Adipocyte (in vitro differentiated cells): Measurements from ENCODE around the gene PNPLA7.
"Not testable (repeated sequence)": the region's sequence is repeated elsewhere in the genome, so short reads cannot be mapped to it uniquely, and the experiment has no call there.

Source experiments
- DNase-seq: peaks from one replicate; pipeline ENCODE4 v3.0.0-alpha.2; 2015; ENCODE audit warnings: low read depth
- H3K27me3 ChIP-seq: replicated peaks from 2 replicates; pipeline ENCODE4 v1.7.0; 2013; ENCODE audit warnings: mild to moderate bottlenecking, low read length, moderate library complexity; ENCODE audit not compliant: control insufficient read depth, insufficient read depth
- H3K36me3 ChIP-seq: 2 replicates; pipeline ENCODE4 v1.7.0; 2013; ENCODE audit warnings: low read length, mild to moderate bottlenecking, moderate library complexity; ENCODE audit not compliant: control insufficient read depth, insufficient read depth, severe bottlenecking
- H3K4me1 ChIP-seq: 2 replicates; pipeline ENCODE4 v1.7.0; 2013; ENCODE audit warnings: mild to moderate bottlenecking, low read length, moderate library complexity; ENCODE audit not compliant: control insufficient read depth, insufficient read depth
- H3K4me3 ChIP-seq: 2 replicates; pipeline ENCODE4 v1.7.0; 2013; ENCODE audit warnings: mild to moderate bottlenecking, low read length, moderate library complexity
- H3K9ac ChIP-seq: 2 replicates; pipeline ENCODE4 v1.7.0; 2013; ENCODE audit warnings: mild to moderate bottlenecking, low read length, moderate library complexity
- H3K9me3 ChIP-seq: 2 replicates; pipeline ENCODE4 v1.7.0; 2013; ENCODE audit warnings: mild to moderate bottlenecking, low read length, moderate library complexity; ENCODE audit not compliant: control insufficient read depth

PNPLA7 gene

DNA sequence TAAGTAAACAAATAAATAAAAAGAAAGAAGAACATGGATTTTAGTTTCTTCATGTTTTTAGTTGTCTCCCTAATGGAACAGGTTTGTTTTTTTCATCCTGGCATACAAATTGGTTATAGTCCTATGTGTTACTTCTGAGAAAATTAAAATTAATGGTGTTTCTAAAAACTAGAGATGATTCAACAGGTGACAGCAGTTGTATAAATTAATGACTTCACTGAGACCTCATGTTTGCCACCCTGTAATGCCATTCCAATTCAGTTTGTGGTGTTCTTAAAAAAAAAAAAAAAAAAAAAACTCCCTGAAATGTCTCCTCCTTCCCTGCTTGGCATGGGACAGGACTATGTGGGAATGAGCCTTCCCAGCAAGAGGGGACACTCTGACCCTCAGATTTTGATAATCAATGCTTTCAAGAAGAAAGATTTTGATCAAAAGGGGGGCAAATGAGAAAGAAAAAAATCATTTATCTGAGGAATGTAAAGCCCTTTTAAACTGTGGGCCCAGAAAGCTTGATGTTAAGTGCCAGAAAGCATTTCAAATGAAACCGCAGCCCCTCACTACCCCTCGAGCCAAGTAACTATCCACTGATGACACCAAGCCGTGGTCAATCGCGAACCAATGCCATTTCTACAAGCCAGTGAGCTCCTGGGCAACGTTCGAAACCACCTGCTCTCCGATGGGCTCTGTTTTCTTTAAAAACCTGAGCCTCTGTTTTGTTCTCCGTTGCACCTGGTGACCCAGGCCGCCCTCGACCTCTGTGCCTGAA, 128.2 kb downstream of the PNPLA7 start:
- DNase-seq = peak; percentile 31
- peak overlapping the region; percentile 87 for H3K9ac ChIP-seq
- H3K27me3 ChIP-seq = no peaks in the 10 kb centered on the region
- no peaks in the 10 kb centered on the region for H3K36me3 ChIP-seq
- peak overlapping the region; percentile 90 for H3K4me3 ChIP-seq
- peaks cover 28% of the 10 kb centered on the region for H3K4me1 ChIP-seq
- no peaks in the 10 kb centered on the region for H3K9me3 ChIP-seq

DNA sequence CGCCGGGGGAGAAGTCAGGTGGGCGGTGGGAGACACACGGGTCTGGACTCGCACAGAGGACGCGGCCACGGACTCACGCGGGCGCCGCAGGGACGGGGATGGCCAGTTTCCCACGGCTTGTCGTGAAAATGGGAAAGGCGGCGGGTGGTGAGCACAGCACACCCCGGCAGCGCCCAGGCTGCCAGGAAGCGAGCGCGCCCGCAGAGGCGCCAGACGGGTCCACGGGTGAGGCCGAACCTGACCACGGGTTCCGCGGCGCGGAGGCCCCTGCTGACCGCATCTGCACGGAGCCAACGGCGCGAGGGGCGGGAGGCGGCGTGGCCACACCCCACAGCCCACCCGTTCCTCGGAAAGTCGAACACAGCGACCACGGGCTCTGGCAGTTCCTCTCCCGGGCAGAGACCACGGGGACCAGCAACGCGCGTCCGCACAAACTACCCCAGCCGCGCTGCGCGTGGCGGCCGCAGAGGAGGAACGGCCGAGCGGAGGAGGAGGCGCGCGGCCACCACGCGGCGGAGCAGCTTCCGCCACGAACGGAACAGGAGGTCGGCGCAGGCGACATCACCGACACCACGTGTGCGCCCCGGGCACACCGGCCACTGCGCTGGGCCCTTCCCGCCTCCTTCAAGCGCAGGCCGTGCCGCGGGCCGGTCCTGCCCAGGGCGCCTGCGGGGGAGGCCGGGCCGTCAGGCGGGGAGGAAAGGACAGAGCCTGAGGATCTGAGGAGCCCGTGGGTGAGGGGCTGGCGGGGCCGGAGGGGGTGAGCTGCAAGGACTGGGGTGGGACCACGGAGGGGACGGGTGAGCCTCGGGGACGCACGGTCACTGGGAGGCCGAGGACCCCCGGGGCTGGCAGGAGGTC, 132.8 kb downstream of the PNPLA7 start:
- H3K4me3 ChIP-seq = peak overlapping the region; percentile 66
- peaks cover 13% of the 10 kb centered on the region for H3K4me1 ChIP-seq
- no peak for DNase-seq
- no peaks in the 10 kb centered on the region for H3K27me3 ChIP-seq
- no peaks in the 10 kb centered on the region for H3K36me3 ChIP-seq
- H3K9me3 ChIP-seq = no peaks in the 10 kb centered on the region
- peak overlapping the region; percentile 64 for H3K9ac ChIP-seq

DNA sequence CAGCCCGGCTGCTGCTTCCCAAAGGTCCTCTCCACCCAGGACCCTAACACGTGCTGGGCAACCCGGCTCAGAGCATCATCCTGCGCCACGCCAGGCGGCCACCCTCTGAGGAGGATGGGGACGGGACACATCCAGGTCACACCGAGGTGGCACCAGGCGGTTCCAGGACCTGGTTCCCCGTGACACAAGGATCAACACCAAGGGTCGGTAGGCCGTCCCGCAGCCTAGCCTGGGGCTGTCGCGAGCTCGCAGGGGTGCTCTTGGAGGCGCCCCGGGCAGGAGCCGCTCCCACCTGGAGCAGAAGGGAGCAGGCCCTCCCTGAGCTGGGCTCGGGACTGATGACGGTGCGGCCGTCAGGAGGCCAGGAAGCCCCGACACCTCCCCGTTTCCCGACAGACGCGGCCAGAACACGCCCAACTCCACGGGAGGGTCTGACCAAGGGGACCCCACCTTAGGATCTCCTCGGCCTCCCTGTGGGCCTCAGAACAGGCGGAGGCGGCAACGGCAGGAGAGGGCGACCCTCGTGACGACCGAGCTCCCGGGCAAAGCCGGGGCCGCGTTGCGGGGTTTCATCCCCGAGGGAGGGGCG, 133.5 kb downstream of the PNPLA7 start:
- no peaks in the 10 kb centered on the region for H3K27me3 ChIP-seq
- DNase-seq = no peak

DNA sequence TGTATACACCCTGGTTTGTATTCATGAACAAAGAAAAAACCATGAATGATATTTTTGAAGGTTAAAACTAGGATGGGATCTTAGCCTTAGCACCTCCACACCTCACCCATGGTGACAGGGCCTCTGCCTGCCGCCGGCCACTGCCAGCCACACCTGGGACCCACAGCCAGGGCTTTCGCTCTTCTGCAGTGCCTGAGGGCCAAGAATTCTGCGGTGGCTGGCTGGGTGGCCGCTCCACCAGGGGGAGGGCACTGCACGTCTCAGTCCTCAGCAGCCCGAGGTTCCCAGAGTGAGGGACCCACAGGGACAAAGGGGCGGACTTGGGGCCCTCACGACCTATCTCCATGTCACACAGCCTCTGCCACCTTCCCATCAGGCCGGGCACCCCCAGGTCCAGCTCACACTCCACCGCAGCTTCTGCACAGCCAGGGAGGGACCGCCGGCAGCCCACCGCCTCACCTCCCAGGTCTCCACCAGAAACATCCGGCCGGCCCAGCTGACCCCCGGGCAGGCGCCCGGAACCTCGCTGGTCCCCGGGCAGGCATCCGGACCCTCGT, 134.1 kb downstream of the PNPLA7 start:
- H3K9ac ChIP-seq = no peak overlapping the region
- DNase-seq = no peak
- H3K36me3 ChIP-seq = no peaks in the 10 kb centered on the region
- H3K9me3 ChIP-seq = no peaks in the 10 kb centered on the region
- H3K4me1 ChIP-seq = peaks cover 13% of the 10 kb centered on the region
- no peaks in the 10 kb centered on the region for H3K27me3 ChIP-seq
- no peak overlapping the region for H3K4me3 ChIP-seq

More for the DNA sequence above, 133.5 kb downstream of the PNPLA7 start:
- peak overlapping the region; percentile 64 for H3K9ac ChIP-seq
- no peaks in the 10 kb centered on the region for H3K36me3 ChIP-seq
- peaks cover 13% of the 10 kb centered on the region for H3K4me1 ChIP-seq
- no peaks in the 10 kb centered on the region for H3K9me3 ChIP-seq
- peak overlapping the region; percentile 66 for H3K4me3 ChIP-seq

DNA sequence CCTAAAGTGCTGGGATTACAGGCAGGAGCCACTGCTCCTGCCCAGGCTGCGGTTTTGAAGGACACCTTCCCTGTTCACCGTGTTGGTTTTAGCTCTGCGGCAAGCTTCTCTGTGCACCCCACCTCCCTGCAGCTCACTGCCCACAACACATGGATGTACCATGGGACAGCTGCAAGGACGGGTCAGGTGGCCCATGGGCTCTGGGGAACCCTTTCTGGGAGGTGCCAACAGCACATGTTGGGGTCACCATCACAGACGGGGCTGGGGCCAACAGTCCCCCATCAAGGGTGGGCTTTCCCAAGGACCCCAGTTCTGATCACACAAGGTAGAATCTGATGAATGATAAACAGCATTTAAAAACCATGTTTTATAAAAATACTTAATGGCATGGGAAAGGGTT, 134.8 kb downstream of the PNPLA7 start:
- Histone ChIP-seq H3K27me3 (no peaks in the 10 kb centered on the region), H3K9ac (no peak overlapping the region), H3K36me3 (no peaks in the 10 kb centered on the region), H3K4me3 (no peak overlapping the region), H3K9me3 (no peaks in the 10 kb centered on the region), H3K4me1 (peaks cover 13% of the 10 kb centered on the region)
- DNase-seq = no peak

DNA sequence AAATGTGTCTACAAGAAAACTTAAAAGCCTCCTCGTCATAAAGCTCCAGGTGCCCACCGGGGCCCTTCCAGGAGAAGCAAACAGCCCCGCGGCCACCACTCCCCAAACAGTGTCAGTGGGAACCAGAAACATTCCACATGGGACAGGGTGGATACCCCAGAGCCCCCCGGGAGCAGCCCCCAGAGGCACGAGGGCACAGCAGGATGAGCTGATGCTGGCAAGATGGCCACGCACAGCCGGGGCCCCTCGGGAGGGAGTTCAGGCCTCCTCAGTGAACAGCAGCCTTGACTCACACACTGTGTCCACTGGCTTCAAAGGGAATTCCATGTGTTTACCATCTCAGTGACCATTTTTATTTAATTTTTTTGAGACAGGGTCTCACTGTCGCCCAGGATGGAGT, 137.8 kb downstream of the PNPLA7 start:
- Histone ChIP-seq H3K36me3 (no peaks in the 10 kb centered on the region), H3K9me3 (no peaks in the 10 kb centered on the region), H3K9ac (no peak overlapping the region), H3K4me3 (no peak overlapping the region), H3K4me1 (peaks cover 14% of the 10 kb centered on the region), H3K27me3 (no peaks in the 10 kb centered on the region)
- no peak for DNase-seq

DNA sequence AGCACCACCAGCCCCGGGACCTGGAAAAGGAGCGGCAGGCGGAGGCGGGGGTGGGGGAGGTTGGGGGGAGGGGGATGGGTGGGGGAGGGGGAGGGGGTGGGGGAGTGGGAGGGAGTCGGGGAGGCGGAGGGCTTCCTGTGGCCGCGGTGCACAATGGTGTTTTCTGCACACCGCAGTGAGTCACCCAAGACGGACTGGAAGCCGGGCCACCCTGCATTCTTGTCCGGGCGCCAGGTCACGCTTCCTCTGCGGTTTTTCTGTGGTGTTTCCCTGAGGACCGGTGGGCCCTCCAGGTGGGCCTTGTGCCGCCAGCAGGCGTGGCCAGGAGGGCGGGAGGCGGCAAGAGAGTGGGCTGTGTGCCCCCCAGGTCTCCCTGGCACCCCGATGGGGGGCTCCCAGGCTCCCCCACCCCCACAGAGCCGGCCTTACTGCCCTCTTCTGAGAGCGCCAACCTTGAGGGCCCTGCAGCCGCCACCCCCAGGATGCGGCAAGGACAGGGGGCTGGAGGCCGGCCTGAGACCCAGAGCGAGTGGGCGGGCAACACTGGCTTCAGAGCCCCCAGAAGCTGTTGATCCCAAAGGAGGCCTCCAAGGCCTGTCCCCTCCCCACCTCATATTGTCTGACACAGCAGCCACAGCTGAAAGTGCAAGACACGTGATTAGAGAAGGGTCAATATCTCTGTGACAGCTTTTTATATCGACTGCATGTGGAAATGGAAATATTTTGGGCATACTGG, 138.4 kb downstream of the PNPLA7 start:
- peaks cover 17% of the 10 kb centered on the region for H3K4me1 ChIP-seq
- H3K36me3 ChIP-seq = no peaks in the 10 kb centered on the region
- no peaks in the 10 kb centered on the region for H3K27me3 ChIP-seq
- no peak overlapping the region for H3K9ac ChIP-seq
- no peak overlapping the region for H3K4me3 ChIP-seq
- DNase-seq = no peak
- H3K9me3 ChIP-seq = no peaks in the 10 kb centered on the region

DNA sequence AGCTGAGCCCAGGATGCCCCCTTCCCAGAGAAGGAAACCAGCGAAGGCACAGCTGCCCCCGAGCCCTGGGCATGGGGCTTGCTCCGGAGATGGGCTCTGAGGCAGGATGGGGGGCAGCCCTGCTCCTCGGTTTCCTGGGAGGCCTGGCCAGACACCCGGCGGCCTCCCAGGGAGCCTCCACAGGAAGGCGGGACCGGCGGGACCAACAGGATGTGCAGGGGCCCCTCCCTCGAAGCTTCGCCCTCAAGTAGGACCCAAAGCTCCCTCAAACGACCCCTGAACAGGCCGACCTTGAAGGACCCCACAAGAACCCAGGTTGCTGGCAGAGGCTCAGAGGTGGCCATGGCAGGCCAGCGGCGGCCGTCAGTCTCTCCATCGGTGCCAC, 138.9 kb downstream of the PNPLA7 start:
- H3K4me1 ChIP-seq = peaks cover 17% of the 10 kb centered on the region
- no peak for DNase-seq
- no peak overlapping the region for H3K9ac ChIP-seq
- H3K27me3 ChIP-seq = no peaks in the 10 kb centered on the region
- no peaks in the 10 kb centered on the region for H3K9me3 ChIP-seq
- H3K36me3 ChIP-seq = no peaks in the 10 kb centered on the region
- no peak overlapping the region for H3K4me3 ChIP-seq

DNA sequence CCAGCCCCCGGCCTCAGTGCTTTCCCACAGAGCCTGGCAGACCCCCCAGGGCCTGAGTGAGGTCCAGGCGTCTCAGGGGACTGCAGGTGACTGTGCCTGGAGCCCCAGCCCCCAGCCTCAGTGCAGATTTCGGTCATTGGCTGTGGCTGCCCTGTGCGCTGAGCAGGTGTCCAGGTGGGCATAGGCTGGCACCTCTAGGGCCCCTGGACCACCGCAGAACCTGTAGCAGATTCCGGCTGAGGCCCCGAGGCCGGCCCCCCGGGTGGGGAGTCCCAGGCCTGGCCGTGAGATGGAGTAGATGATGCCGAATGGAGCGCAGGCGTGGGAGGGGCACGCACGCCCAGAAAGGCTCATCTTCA, 139.3 kb downstream of the PNPLA7 start:
- Histone ChIP-seq H3K4me3 (no peak overlapping the region), H3K9me3 (no peaks in the 10 kb centered on the region), H3K27me3 (no peaks in the 10 kb centered on the region), H3K4me1 (peaks cover 17% of the 10 kb centered on the region), H3K9ac (no peak overlapping the region), H3K36me3 (no peaks in the 10 kb centered on the region)
- DNase-seq = no peak

DNA sequence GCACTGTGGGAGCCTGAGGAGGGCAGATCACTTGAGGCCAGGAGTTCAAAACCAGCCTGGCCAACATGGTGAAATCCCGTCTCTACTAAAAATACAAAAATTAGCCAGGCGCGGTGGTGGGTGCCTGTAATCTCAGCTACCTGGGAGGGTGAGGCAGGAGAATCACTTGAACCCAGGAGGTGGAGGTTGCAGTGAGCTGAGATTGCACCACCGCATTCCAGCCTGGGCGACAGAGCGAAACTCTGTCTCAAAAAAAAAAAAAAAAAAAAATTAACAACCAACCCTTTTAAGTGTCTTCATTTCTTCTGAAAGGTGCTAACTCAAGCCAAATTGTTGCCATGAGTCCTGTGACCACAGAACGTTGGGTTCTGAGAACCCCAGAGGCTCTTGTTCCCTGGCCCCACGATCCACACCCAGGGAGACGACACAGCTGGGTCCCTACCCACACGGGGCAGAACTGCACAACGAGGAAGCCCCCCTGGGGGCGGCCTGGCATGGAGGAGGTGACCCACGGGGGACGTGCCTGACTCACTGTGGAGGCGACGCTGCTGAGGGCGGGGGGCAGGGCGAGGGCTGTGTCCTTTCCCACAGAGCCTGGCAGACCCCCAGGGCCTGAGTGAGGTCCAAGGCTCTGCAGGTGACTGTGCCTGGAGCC, 139.8 kb downstream of the PNPLA7 start:
- H3K36me3 ChIP-seq, H3K4me3 ChIP-seq, H3K9me3 ChIP-seq, DNase-seq, H3K9ac ChIP-seq, H3K27me3 ChIP-seq: not testable (repeated sequence)
- H3K4me1 ChIP-seq = peaks cover 17% of the 10 kb centered on the region
